Activated CD4-positive, alpha-beta T cell treated with anti-CD3 and anti-CD28 coated beads, Interleukin-2, Interleukin-6, amounts not matched to agents 100 ng/mL and 50 ng/mL, durations not matched to agents 16 hours and 8 hours (primary cell): Measurements from ENCODE around the gene RNF19B.

ENCODE experiments used
- DNase-seq: peaks from one replicate; pipeline ENCODE4 v3.0.0-alpha.2; 2020

RNF19B gene

DNA sequence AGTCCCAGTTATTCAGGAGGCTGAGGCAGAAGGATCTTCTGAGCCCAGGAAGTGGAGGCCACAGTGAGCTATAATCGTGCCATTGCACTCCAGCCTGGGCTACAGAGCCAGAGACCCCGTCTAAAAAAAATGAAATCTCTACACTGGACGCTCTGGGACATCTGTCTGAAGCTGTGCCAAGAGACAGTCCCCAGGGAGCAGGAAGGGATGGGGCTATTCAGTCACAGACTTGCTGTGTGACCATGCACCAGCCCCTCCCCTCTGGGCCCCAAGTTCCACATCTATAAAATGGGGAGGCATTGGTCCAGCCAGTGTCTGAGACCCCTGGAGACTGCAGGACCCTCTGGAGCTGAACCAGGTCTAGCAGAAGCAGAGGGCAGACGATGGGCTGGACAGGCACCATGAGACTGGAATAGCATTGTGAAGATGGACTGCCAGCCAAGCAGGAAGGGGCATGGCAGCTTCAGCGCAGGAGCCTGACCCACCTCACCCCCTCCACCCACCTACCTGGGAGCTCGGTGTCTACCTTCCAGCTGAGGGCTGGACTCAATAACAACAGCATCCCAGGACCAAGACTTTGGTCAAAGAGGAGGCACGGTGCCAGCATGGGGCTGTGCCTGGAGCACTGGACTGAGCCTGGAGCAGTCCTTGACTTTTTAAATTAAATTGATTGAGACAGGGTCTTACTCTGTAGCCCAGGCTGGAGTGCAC lies 64.9 kb downstream of the RNF19B start:
- DNase-seq: no peak

DNA sequence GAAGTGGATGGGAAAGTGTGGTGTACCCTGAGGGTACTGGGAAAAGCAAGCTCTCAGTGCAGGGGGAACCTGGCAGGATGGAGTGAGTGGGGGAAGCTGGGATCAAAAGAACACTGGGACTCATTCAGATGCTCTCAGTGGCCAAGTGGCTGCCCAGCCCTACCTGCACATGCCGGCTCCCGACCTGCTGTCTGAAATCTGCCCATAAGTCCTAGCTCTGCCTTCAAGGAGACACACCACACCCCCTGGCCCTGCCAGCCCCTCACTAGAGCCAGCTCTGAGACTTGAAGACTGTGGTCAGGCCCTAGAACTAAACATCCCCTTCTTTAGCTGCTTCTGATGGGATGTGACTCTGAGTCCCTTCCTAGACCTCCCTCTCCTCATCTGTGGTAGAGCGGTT lies 65.7 kb downstream of the RNF19B start:
- no peak for DNase-seq

DNA sequence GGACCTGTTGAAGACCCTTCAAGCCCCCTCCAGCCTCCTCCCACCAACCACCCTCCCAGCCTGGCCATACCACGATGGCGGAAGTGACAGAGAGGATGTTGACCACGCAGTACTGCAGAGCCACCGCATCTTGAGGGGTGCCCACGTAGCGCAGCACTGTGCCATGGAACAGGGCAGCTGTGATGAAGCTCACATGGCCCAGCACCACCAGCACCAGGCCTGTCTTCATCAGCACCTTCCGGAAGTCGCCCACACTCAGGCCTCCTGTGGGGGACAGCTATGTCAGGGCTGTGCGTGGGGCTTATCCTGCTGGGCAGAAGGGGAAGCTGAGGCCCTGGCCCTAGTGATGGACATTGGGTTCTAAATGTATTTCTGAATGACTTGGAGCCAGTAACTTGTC lies 66.6 kb downstream of the RNF19B start:
- no peak for DNase-seq

DNA sequence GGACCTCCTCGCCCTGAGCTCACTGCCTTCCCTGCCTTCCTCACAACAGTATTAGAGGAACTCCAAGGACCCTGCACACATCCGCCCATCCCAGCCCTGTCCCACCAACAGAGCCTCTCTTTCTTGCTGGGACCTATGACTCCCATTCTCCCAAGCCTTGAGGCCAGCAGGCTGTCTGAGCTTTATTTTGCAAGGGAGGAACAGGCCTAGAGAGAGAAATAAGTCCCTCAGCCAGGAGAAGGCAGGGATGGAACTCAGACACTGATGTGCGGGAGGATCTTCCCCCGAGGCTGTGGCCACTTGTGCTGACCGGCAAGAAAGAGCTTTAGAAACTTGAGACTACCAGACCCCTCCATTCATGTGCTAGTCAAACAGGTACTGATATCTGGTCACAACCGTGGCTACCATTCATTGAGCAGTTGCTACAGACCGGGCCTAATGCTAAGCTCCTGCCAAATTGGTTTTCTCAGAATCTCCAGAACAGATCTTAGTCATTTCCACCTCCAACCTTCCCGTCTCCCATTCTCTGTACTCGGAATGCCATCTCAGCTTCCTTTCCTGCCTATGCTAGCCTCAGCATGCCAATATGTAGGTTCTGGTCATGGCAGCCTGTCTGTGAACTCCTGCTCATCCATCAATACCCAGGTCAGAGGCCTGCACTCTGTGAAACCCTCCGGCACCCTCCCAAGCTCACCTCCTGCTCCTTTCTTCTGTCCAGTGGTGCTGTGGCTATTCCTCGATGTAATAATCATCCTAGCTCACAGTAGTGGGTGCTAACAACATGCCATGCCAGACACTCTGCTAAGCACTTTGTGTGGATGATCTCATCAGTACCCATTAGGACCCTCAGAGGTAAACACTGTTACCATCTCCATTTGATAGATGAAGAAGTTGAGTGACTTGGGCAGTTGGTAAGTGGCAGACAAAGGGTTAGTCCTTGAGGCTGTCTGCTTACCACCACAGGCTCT lies 67.2 kb downstream of the RNF19B start:
- DNase-seq: no peak

DNA sequence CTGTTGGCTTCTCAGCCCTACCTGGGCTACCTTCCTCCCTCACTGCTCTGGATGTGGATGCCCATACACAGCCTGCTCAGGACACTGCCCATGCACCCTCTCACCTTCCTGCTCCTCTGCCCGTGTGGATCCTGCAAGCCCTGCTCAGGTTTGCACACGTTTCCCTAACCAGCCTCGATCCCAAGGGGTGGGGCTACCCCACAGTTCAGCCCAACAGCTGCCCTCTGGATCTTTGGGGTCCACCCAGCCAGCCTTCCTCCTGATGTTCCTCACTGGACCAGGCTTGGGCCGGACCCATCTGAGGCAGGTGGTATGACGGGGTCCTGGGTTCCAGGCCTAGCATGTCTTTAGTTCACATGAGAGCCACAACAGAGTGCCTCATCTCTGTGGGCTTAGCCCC lies 68.2 kb downstream of the RNF19B start:
- DNase-seq: no peak

DNA sequence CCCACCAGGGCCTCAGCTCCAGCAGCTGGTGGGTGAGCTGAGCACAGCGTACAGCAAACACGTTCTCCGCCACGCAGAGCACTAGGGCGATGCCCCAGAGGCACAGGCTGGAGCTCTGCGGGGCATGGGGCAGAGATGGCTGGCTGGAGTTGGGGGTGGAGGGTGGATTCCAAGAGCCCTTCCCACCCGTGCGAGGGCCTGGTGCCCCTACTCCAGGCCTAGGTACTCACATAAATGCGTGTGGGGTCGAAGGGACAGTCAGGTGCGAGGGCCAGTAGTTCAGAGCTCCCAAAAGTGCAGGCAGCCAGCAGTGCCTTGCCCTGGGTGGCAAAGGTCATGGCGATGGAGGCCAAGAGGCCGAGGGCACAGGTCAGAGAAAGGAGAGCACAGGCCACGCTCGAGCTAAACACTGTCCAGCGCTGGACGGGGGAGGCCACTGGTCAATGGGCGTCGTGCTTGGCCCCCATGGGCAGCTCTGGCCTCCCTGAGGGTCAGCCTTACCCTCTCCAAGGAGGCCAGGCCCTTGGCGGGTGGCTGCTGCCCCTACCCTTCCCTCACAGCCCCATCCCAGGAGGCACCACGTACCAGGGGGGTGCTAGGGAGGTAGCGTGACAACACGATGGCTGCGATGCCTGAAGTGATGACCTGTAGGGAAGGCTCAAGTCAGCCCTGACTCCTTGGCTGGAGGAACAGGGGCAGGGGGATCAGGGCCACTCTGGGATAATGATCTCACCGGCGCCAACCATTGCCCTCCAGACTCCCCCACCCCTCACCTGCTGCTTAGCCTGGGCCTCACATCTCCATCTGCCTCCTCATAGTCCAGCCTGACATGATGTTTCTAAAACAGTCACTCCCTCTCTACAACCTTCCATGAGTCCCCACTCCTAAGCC lies 69.0 kb downstream of the RNF19B start:
- DNase-seq: no peak

DNA sequence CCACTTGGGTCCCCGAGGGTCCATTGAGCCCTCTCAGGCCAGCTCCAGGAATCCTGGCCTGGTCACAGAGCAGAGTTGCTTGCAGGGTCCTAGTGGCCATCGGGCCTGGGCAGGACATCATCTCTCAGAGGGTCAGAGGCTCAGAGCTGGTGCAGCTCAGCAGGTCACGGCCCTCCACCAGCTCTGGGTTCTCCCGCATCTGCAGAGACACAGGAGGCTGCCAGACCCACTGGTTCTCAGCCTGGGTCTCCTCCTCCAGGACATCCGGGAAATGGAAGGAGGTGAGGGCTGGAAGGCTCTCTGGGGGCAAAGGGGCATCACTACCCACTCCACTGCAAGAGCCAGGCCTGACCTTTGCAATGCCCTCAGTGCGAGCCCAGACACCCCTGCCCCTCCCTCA lies 69.9 kb downstream of the RNF19B start:
- DNase-seq: no peak

DNA sequence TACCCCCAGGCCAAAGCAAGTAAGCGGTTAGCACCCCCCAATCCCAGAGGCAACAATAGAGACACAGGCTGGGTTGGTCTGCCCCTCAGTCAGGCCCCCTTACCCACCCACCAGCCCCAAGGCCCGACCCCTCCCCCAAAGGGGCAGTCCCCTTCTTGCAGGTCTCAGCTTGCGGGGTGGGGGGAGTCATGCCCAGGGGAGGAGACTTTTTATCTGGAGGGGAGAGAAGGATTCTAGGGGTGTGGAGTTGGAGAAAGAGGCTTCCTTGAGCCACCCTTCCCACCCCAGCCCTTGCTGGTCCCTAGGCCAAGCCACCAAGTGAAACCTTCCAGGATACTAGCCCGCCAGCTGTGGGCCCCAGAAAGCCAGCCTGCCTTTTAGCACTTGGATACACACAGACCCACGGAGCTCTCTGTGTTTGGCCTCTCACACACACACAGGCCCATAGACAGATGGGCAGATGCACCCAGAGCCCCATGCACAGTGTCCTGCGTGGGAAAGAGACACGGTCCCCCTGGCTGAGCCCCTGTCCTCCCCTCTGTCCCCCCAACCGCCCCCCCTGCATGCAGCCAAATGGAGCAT lies 70.5 kb downstream of the RNF19B start:
- DNase-seq: no peak

DNA sequence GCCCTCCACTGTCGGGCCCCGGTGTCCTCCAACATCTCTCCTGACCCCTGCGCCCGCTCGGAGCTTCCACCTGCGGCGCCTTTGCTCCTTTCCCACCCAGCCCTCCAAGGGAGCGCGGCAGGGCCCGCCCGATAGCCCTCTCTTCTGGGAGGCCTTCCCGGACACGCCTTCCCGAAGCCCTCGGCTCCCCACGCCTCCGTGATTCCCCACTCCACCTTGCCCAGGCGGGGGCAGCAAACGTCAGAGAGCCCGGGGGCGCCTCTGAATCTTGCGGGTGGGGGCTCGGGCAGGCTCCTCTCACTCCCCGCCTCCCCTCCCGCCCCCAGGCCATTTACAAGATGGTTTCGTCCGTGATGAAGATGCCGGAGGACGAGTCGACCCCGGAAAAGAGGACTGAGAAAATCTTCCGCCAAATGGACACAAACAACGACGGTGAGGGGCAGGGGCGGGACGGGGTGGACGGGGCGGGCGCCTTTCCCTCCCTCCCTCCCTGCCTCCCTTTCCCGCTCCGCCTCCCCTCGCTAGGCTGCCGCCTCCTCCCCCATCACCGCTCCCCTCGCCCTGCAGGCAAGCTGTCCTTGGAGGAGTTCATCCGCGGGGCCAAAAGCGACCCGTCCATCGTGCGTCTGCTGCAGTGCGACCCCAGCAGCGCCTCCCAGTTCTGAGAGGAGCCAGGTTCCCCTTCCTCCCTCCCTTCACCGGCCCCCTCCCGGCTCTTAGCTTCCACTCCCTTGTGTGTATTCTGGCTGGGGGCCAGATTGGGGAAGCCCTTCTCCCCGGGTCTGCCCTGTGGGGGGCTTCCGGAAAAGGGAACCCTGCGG lies 71.2 kb downstream of the RNF19B start:
- no peak for DNase-seq

DNA sequence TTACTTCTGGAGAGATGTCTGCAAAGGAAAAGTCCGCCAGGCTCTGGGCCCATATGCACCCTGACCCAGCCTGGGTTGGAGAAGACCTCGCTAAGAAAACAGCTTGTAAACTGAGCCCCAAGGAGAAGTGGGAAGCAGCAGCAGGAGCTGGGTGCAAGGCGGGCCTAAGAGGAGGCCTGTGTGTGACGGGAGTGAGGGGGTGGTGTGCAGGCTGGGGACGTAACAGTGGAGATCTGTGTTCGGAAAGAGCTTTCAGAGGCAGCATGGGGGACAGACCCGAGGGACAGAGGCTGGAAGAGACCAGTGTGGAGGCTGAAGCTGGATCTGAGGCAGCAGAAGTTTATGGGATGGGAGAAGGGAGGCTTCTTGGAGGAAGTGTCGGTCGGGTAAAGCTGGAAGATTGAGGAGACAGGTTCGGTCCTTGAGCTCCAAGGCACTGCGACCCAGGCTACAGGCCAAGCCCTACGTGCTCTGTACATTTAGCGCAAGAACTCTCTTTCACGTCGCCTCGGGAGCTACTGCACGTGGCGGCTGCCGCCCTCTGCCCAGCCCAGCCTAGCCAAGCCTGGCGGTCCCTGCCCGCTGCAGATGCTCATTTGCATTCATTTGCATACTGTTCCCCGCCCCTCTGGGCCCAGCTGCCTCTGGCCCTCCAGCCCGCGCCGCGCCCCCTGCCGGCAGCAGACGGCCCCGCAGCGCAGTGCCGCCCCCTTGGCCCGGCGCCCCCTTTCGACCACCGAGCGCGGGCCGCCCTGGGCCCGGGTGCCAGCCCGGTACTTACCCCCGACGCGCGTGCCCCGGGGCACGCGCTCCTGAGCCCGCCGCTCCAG lies 72.0 kb downstream of the RNF19B start:
- peak; percentile 52 for DNase-seq

DNA sequence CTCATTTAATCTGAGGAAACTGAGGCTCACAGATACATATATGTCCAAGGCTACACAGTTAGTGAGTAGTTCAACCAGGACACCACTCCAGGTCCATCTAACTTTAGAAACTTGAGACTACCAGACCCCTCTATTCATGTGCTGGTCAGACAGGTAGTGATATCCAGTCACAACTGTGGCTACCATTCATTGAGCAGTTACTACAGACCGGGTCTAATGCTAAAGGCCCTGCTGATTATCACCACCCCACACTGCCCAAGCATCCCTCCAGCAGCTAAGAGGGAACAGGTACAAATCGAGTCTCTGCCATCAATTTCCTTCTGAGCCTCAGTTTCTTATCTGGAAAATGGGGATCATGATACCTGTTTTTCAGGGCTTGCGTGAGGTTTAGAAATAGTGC lies 73.0 kb downstream of the RNF19B start:
- no peak for DNase-seq

DNA sequence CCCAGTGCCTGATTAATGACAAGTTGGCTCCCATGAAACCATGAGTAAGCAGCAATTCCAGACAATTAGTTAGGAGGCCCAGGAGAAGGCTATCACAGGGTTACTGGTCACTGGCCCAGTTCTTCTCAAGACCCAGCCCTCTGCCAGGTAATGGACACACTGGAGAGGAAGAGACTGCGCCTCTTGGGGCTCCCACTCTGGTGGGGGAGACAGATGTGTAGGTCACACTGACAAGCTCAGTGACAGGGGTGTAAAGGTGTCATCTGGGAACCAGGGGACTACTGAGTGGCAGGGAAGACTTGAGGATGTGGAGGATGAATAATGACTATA lies 73.4 kb downstream of the RNF19B start:
- DNase-seq: no peak

DNA sequence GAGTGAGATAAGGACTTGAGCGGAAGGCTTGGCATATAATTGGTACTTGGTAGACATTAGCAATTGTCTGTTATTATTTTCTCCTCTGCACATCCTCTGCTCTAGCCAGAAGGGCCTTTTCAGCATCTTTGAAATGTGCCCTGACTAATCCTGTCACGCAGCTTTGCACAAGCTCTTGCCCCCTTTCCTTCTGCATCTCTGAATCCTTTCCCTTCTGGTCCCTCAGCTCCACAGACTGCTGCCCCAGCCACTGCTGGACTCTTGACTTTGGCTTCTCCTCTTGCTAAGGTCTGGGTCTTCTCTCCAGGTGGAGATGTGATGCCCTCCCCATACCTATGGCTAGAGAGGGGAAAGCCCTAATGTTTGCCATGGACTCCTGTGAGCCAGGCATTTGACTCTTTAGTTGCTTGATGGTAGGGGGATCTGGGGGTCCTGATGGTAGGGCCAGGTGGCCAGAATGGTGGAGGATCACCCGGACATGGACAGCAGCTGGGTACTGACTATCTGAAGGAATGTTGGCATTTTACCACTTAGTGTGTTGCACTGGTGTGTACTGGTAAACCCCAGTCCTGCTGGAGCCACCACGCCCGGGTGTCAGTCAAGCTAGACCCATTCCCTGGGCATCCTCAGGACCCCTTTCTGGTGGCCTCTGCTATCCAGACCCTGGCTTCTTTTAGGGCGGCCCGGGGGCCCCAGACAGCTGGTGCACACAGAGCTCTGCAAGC lies 73.9 kb downstream of the RNF19B start:
- DNase-seq: no peak

DNA sequence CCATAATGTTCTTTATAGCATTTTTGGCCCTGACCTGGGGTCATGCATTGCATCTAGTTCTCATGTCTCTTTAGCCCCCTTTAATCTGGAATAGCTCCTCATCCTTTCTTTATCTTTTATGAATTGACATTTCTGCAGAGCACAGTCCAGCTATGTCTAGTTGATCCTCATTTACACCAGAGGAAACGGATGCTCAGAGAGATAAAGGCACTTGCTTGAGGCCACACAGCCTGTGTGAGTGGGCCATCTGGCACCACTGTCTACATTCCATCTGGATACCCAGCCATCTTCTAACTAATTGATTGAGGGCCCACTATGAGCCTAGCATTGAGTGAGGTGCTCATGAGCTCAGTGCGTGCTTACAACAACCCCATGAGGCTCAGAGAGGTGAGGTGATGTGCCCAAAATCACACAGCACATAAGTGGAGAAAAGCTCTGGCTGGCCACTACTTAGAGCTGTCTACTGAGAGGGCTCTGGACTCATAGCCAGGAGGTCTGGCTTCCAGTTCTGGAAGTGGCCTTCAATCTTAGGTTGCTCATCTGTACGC lies 74.8 kb downstream of the RNF19B start:
- DNase-seq: no peak

DNA sequence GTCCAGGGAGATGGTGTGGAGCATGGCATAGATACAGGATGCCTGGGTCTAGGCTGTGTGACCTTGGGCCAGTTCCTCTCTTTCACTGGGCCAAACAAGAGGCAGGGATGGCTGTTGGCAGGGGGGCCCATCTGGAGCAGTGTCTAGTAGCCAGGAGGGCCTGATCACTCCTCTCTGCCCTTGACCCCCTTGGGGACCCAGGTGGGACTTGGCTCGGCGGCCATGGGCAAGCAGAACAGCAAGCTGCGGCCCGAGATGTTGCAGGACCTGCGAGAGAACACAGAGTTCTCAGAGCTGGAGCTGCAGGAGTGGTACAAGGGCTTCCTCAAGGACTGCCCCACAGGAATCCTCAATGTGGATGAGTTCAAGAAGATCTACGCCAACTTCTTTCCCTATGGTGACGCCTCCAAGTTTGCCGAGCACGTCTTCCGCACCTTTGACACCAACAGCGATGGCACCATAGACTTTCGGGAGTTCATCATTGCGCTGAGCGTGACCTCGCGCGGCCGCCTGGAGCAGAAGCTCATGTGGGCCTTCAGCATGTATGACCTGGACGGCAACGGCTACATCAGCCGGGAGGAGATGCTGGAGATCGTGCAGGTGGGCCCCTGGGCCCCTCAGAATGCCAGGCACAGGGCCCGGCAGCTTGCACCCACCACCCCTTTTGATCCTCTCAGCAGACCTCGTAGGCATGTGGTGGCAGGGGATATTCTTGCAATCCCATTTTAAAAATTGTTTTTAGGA lies 75.8 kb downstream of the RNF19B start:
- DNase-seq: no peak

DNA sequence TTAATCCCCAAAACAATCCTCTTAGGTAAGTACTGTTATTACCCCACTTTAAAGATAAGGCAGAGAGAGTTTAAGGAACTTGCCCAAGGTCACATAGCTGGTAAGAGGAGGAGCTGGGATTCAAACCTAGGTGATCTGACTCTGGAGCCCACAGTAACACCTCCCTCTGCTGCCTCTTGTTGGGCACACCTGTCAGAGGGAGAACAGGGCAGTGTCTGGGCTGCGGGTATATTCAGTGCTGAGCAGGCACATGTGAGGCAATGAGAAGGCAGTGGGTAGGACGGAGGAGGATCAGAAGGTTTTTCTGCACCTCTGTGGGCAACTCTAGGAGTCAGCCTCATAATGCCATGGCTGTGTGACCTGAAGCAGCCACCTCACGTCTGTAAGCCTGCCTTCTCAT lies 76.5 kb downstream of the RNF19B start:
- DNase-seq: no peak

DNA sequence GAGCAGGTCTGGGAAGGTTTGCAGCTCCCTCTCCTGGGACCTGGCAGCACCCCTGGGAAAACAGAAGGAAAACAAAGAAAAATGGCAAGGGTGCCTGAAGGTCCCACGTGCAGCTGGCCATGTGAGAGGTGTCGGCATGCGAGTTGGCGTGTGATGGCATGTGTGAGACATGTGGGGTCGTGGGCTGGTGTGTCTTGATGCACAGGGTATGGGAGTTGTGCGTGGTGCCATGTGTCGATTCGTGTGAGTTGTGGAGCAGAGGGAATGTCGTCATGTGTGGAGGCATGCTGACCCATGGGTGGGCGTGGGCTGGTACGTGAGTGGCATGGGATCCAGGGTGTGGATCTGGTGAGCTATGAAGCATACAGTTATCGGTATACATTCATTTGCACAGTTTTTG lies 77.0 kb downstream of the RNF19B start:
- no peak for DNase-seq

DNA sequence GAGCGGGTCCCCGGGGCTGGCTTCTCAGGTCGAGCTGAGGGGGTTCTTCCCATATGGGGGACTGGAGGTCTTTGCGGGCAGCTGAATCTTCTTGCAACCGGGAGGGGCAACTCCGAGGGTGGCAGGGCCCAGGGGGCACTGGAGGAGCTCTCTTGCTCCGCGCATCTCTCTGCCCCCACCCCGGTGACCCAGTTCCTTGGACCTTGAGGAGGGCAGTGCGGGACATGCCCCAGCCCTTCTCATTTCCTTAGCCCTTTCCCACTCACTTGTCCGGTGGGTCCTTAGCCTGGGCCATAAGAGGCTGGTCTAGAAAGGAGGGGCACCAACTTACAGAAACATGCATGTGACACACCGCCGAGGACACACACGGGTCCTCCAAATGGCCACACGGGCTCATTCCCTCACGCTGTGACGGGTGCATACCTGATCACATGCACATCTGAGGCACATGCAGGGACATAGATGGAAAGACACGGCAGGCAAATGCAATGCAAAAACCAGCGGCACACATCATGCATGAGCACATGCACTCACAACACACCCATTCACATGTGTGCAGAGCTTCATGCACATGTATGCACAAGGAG lies 77.7 kb downstream of the RNF19B start:
- DNase-seq: no peak
